ENCODE measurements around the gene PDE1C.

PDE1C gene

GRCh38 chr7:31763548-31763947, 306.7 kb downstream of the PDE1C start:
- TF ChIP-seq CTCF (IDR thresholded peaks at IDR 0.05; ENCODE audit: low read depth, low read length, missing control alignments): peak; percentile 46
- DNase-seq (ENCODE audit: low read depth): no peak
- no peak overlapping the region for H3K4me3 ChIP-seq (ENCODE audit: low read depth, low read length)

- H3K4me3 ChIP-seq (ENCODE audit: low read depth, low read length): no peak overlapping the region
- no peak for TF ChIP-seq CTCF (IDR thresholded peaks at IDR 0.05; ENCODE audit: low read depth, low read length, missing control alignments)
- no peak for DNase-seq (ENCODE audit: low read depth)
These were observed 308.6 kb downstream of the PDE1C start for GRCh38 chr7:31761646-31762045.

GRCh38 chr7:31758755-31759154, 311.5 kb downstream of the PDE1C start:
- no peak for DNase-seq (ENCODE audit: low read depth)
- no peak overlapping the region for H3K4me3 ChIP-seq (ENCODE audit: low read depth, low read length)
- no peak for TF ChIP-seq CTCF (IDR thresholded peaks at IDR 0.05; ENCODE audit: low read depth, low read length, missing control alignments)

- no peak for DNase-seq (ENCODE audit: low read depth)
- TF ChIP-seq CTCF (IDR thresholded peaks at IDR 0.05; ENCODE audit: low read depth, low read length, missing control alignments): no peak
- H3K4me3 ChIP-seq (ENCODE audit: low read depth, low read length): no peak overlapping the region
These were observed 318.5 kb downstream of the PDE1C start for GRCh38 chr7:31751726-31752125.

GRCh38 chr7:31748084-31748483, 322.1 kb downstream of the PDE1C start:
- no peak for DNase-seq (ENCODE audit: low read depth)
- no peak for TF ChIP-seq CTCF (IDR thresholded peaks at IDR 0.05; ENCODE audit: low read depth, low read length, missing control alignments)
- no peak overlapping the region for H3K4me3 ChIP-seq (ENCODE audit: low read depth, low read length)

- no peak for TF ChIP-seq CTCF (IDR thresholded peaks at IDR 0.05; ENCODE audit: low read depth, low read length, missing control alignments)
- no peak for DNase-seq (ENCODE audit: low read depth)
- H3K4me3 ChIP-seq (ENCODE audit: low read depth, low read length): no peak overlapping the region
These were observed 322.7 kb downstream of the PDE1C start for GRCh38 chr7:31747553-31747952.

GRCh38 chr7:31744294-31744874, 325.8 kb downstream of the PDE1C start:
- peak; percentile 81 for TF ChIP-seq CTCF (IDR thresholded peaks at IDR 0.05; ENCODE audit: low read depth, low read length, missing control alignments)
- H3K4me3 ChIP-seq (ENCODE audit: low read depth, low read length): no peak overlapping the region
- DNase-seq (ENCODE audit: low read depth): peak; percentile 34
